TTC549 (cell line): ENCODE data around the gene CCDC121.
"Not testable (repeated sequence)": the region's sequence is repeated elsewhere in the genome, so short reads cannot be mapped to it uniquely, and the experiment has no call there.

Source experiments
- FAIRE-seq: peaks from 2 replicates; lab custom pipeline; 2012; peaks lifted over from hg19 to GRCh38; lab: Jason Lieb, UNC

The CCDC121 gene

GRCh38 chr2:27634291-27634690 lies 5.5 kb upstream of the CCDC121 start:
- no peak for FAIRE-seq

- FAIRE-seq, result not testable (repeated sequence)
Observed at GRCh38 chr2:27630257-27630656, 1.4 kb upstream of the CCDC121 start.

GRCh38 chr2:27627963-27628766 lies 647 bp downstream of the CCDC121 start:
- FAIRE-seq, result no peak

GRCh38 chr2:27626921-27627320 lies 1.9 kb downstream of the CCDC121 start:
- not testable (repeated sequence) for FAIRE-seq

DNA sequence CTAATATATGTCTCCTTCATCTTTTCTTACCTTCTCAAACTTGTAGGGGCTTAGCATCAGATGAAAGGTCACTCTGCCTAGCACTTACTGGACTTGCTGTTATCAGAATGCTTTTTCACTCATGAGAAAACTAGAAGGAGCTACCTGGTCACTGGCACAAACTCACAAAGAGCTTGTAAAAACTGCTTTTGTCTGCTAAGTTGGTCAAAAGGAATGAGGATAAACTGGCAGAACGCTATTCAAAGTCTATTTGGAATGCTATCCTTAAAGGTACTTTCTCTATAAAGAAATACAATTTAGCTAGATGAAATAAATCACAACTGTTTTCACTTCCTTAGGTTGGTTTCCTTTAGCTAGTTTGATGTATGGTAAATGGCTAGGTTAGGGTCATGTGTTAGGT lies 2.5 kb downstream of the CCDC121 start:
- FAIRE-seq, result not testable (repeated sequence)

DNA sequence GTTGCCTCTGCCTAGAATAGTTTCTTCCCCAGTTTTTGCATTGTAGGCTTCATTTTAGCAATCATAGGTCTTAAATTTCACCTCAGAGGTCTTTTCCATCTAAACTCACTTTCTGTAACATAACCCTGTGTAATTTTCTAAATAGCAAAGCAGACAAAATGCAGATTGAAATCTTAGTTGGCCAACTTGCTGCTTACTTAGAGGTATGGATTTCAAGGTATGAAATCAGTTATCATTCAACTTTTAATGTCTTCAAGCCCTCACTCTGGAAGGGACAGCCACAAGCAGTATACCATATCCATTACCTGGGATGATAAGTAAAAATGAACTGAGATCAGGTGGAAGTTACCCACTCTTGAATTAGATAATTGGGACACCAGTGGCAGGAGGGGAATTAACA lies 3.9 kb downstream of the CCDC121 start:
- no peak for FAIRE-seq

- no peak for FAIRE-seq
Observed at GRCh38 chr2:27622921-27623384, 5.9 kb downstream of the CCDC121 start.

- FAIRE-seq, result peak; percentile 88
Observed at GRCh38 chr2:27621524-27621923, 7.3 kb downstream of the CCDC121 start.

GRCh38 chr2:27615316-27615715 lies 13.5 kb downstream of the CCDC121 start:
- FAIRE-seq, result no peak

GRCh38 chr2:27613985-27614384 lies 14.8 kb downstream of the CCDC121 start:
- no peak for FAIRE-seq

DNA sequence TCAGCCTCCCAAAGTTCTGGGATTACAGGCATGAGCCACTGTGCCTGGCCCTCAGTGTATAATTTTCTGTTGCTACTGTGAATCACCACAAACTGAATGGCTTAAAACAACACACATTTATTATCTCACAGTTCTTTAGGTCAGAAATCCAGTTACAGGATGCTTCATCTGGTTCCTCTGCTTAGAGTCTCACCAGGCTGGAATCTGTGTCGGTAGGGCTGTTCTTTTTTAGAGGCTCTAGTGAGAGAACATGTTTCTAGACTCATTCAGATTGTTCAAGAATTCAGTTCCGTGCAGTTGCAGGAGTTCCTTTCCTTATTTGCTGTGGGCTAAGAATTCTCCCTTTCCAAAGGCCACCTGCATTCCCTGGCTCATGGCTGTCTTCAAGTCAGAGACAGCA lies 22.2 kb downstream of the CCDC121 start:
- FAIRE-seq, result no peak

DNA sequence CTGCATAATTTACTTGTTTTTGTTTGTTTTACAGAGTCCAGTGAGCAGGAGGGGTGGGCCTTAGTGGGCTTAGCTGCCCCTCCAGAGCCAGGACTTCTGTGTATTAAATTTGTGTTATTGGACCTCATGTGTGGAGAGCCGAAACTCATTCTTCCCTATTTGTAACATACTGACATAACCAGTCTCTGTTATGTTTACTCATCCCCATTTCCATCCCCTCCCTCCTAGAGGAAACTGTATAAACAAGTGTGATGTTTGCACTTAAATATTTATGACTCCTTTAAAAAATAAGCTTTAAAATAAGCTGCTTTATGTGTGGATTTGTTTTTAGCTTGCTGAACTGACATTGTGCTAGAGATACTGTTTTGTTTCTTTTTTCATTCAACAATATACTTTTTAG lies 32.2 kb downstream of the CCDC121 start:
- no peak for FAIRE-seq

DNA sequence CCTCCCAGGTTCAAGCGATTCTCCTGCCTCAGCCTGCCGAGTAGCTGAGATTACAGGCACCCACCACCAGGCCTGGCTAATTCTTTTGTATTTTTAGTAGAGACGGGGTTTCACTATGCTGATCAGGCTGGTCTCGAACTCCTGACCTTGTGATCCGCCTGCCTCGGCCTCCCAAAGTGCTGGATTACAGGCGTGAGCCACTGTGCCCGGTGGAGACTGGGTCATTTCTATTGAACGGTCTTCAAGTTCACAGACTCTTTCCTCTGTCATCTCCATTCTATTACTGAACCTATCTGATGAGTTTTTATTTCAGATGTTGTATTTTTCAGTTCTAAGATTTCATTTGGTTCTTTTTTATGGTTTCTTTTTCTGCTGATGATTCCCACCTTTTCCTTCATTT lies 33.4 kb downstream of the CCDC121 start:
- not testable (repeated sequence) for FAIRE-seq

GRCh38 chr2:27594020-27594703 lies 34.6 kb downstream of the CCDC121 start:
- FAIRE-seq, result not testable (repeated sequence)

GRCh38 chr2:27593240-27593639 lies 35.6 kb downstream of the CCDC121 start:
- no peak for FAIRE-seq

GRCh38 chr2:27591745-27592144 lies 37.1 kb downstream of the CCDC121 start:
- no peak for FAIRE-seq

- no peak for FAIRE-seq
Observed at GRCh38 chr2:27588308-27588707, 40.5 kb downstream of the CCDC121 start.

- no peak for FAIRE-seq
Observed at GRCh38 chr2:27587025-27587424, 41.8 kb downstream of the CCDC121 start.

GRCh38 chr2:27584597-27584996 lies 44.2 kb downstream of the CCDC121 start:
- FAIRE-seq, result no peak

DNA sequence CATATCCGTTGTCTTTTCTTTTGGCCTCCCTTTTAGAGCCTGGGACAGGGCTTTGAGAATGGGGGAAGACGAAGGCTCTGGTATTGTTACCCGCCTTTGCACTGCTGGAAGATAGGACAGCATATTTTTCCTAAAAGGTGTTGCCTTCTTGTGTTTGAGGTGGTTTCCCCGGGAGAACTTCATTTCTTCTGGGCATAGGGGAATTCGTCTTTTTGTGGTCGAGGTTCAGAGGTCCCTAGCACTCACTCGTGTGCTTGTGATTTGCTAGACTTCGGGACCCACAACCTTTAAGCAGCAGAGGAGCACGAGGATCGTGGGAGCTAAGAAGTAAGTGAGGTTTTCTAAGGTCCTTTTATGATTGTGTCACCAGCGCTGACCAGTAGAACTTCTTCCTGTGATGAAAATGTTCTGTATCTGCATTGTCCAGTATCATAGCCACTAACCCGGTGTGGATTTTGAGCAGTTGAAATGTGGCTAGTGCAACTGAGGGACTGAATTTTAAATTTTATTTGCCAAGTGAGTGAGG lies 45.4 kb downstream of the CCDC121 start:
- FAIRE-seq, result no peak

DNA sequence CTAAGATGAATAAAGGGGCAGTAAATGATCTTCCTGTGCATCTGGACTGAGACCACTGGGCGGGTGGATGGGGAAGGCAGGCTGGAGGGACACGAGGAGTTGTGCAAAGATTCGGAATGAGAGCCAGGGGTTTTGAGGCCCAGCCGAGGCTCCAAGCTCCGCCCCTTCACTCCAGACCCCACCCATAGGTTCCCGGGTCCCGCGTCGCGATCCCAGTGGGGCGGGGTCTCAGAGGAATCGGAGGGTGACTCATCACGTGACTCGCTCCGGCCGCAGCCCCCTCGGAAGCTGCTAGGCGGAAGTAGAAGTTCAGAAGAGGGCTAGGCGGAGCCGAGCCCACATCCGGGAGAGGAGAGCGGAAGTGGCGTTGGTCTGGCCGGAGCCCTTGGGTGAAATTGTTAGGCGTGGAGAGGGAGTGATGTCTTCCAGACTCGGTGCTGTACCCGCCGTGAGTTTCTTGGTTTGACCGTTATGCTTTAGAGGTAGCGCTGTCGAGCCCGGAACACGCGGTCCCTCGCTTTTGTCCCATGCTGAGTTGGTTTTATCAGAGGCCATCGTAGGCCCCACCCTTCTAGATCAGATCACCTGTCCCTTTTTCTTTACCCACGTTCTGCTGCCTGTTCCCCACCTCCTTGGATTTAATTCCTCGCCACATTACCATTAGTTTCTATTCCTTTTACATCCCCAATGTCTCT lies 46.0 kb downstream of the CCDC121 start, which contains the start of gene ZNF512:
Gene ZNF512 (plus strand): TSS at position 348 of the 695 bp plus-strand sequence. CDS start 71 bp downstream, at position 419.
- no peak for FAIRE-seq

GRCh38 chr2:27582129-27582694 lies 46.6 kb downstream of the CCDC121 start:
- no peak for FAIRE-seq
